Naive thymus-derived CD4-positive, alpha-beta T cell (primary cell): Measurements from ENCODE around the gene CHRNB2. TPM values are rescaled to one million over a fixed set of nuclear protein-coding genes. Genes with fewer than 3 reads are reported as not detected.

Source experiments
- ATAC-seq: fragments of 150-1000 bp; cut with Tn5 transposase; 2 replicates; pipeline ENCODE4 v1.10.0; 2021; ENCODE audit warnings: mild to moderate bottlenecking, moderate library complexity
- CTCF ChIA-PET: fragments of 350-600 bp; sonication (Branson Sonifier 250); formaldehyde crosslinking; loops from one replicate; lab custom pipeline; 2021; ENCODE audit warnings: antibody characterized with exemption; lab: Charles Lee
- POLR2A ChIA-PET: fragments of 350-600 bp; sonication (Branson Sonifier 250); formaldehyde crosslinking; loops from one replicate; lab custom pipeline; 2021; ENCODE audit warnings: antibody characterized with exemption, inconsistent platforms; lab: Charles Lee
- DNase-seq, 9 donors: peaks; one replicate each; pipeline versions ENCODE4 v3.0.0 to v3.0.0-alpha.2; 2020 to 2022; ENCODE audit warnings: mixed read lengths in 1 of 9
- H3K27ac ChIP-seq: one replicate; pipeline ENCODE4 v1.7.0; 2013; ENCODE audit warnings: mild to moderate bottlenecking, low read depth, low read length, moderate library complexity
- H3K27me3 ChIP-seq, 2 donors: one replicate each; pipeline ENCODE4 v1.7.0; 2013; ENCODE audit warnings: low read length in 2 of 2, mild to moderate bottlenecking in 2 of 2, moderate library complexity in 2 of 2; ENCODE audit not compliant: control insufficient read depth in 2 of 2, insufficient read depth in 2 of 2
- H3K36me3 ChIP-seq, 3 experiments: 1 replicate in 2 of 3; 2 replicates in 1 of 3; pipeline ENCODE4 v1.7.0; 2013; ENCODE audit warnings: low read length in 3 of 3, mild to moderate bottlenecking in 3 of 3, moderate library complexity in 1 of 3; ENCODE audit not compliant: insufficient read depth in 3 of 3, control insufficient read depth in 2 of 3
- H3K4me1 ChIP-seq, 2 donors: one replicate each; pipeline ENCODE4 v1.7.0; 2013; ENCODE audit warnings: low read length in 2 of 2, mild to moderate bottlenecking in 2 of 2, moderate library complexity in 1 of 2; ENCODE audit not compliant: control insufficient read depth in 2 of 2, insufficient read depth in 2 of 2
- H3K4me3 ChIP-seq: 2 replicates; pipeline ENCODE4 v1.7.0; 2013; ENCODE audit warnings: mild to moderate bottlenecking, low read length
- H3K9me3 ChIP-seq, 3 experiments: 1 replicate in 2 of 3; 2 replicates in 1 of 3; pipeline ENCODE4 v1.7.0; 2013; ENCODE audit warnings: low read length in 3 of 3; ENCODE audit not compliant: control insufficient read depth in 2 of 3
- H3K27ac Mint-ChIP-seq, 9 donors: one replicate each; pipeline ENCODE4 v1.8.0; 2020 to 2022; ENCODE audit warnings: mixed read lengths in 9 of 9, mild to moderate bottlenecking in 8 of 9, moderate library complexity in 5 of 9, inconsistent platforms in 2 of 9
- H3K27me3 Mint-ChIP-seq, 5 donors: one replicate each; pipeline ENCODE4 v1.8.0; 2021 to 2022; ENCODE audit warnings: mixed read lengths in 5 of 5, mild to moderate bottlenecking in 1 of 5
- H3K36me3 Mint-ChIP-seq, 5 donors: one replicate each; pipeline ENCODE4 v1.8.0; 2020 to 2022; ENCODE audit warnings: mixed read lengths in 5 of 5, mild to moderate bottlenecking in 3 of 5, inconsistent platforms in 1 of 5
- H3K4me1 Mint-ChIP-seq, 7 donors: one replicate each; pipeline ENCODE4 v1.8.0; 2020 to 2022; ENCODE audit warnings: mixed read lengths in 7 of 7, mild to moderate bottlenecking in 3 of 7, inconsistent platforms in 1 of 7
- H3K4me3 Mint-ChIP-seq, 10 donors: one replicate each; pipeline ENCODE4 v1.8.0; 2020 to 2022; ENCODE audit warnings: mild to moderate bottlenecking in 10 of 10, mixed read lengths in 10 of 10, moderate library complexity in 6 of 10, inconsistent platforms in 2 of 10
- H3K9me3 Mint-ChIP-seq, 11 donors: one replicate each; pipeline ENCODE4 v1.8.0; 2020 to 2022; ENCODE audit warnings: mixed read lengths in 11 of 11, mild to moderate bottlenecking in 4 of 11, inconsistent platforms in 1 of 11, moderate library complexity in 1 of 11
- intact Hi-C, 2 donors: fragments of 100-400 bp; cut with micrococcal nuclease; formaldehyde crosslinking; loops; one replicate each; pipeline ENCODE4 v1.15.1; 2023
- polyA plus RNA-seq, 2 donors: library from polyadenylated mRNA; unstranded; fragments of 300-500 nt; fragmentation: Illumina TruSeq; gene quantifications; one replicate each; pipeline ENCODE4 v1.2.3, GENCODE V29; 2021
- total RNA-seq, 6 experiments: library from RNA in 5 of 6; stranded (reverse) in 5 of 6; gene quantifications; 1 replicate in 5 of 6; 2 replicates in 1 of 6; pipeline ENCODE4 v1.2.3 and lab custom pipeline; 2021 to 2026

Gene CHRNB2
- total RNA-seq (not detected), polyA plus RNA-seq (not detected), total RNA-seq (lab: John Stamatoyannopoulos, UW) (not detected)

DNA sequence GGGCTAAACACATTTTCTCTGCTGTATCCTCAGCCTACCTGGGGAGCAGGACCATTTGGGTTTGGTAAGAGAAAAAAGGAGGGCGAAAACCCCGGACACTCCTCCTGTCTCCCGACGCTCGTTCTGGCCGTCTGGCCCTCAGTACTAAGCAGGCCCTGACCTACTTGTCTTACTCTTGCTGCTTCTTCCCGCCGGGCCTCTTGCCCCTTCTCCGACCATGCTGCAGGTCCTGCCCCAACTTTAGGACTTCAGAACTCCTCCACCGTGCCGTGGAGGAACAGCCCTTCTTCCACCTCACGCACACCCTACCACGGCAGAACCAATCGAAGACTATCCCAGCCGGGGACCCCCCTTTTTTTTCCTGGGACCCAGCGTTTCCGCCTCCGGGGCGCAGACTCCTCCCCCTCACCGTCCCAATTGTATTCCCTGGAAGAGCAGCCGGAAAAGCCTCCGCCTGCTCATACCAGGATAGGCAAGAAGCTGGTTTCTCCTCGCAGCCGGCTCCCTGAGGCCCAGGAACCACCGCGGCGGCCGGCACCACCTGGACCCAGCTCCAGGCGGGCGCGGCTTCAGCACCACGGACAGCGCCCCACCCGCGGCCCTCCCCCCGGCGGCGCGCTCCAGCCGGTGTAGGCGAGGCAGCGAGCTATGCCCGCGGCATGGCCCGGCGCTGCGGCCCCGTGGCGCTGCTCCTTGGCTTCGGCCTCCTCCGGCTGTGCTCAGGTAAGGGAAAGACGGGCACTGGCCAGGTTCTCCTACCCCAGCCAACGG lies at the start of gene CHRNB2:
Gene CHRNB2, plus strand, starts transcription at position 393 of the 771 bp plus-strand sequence. Its CDS starts 267 bp downstream, at position 660.
- CTCF ChIA-PET, result interaction anchor here (0.6 kb wide), 1 partner anchor 8 kb away, joined by 3 read pairs; no protein-coding TSS in a partner anchor
- Mint-ChIP-seq H3K4me3 (peak within 1 kb of the TSS in 7 of 10 donors; percentile 9 to 68 (median 43)), H3K27ac (peak within 1 kb of the TSS in 2 of 9 donors; percentile 27 to 65), H3K4me1 (peaks cover 0 to 9% (median 5%) of the 10 kb centered on the region in 7 donors), H3K9me3 (peaks cover 0 to 2% (median 0%) of the 10 kb centered on the region in 11 donors), H3K36me3 (no peaks in the 10 kb centered on the region), H3K27me3 (peaks cover 15 to 48% (median 24%) of the 10 kb centered on the region in 5 donors)
- Histone ChIP-seq H3K4me3 (no peak within 1 kb of the TSS), H3K27ac (no peak within 1 kb of the TSS), H3K9me3 (no peaks in the 10 kb centered on the region), H3K36me3 (no peaks in the 10 kb centered on the region), H3K27me3 (peaks cover 0 to 14% of the 10 kb centered on the region in 2 donors), H3K4me1 (peaks cover 3 to 9% of the 10 kb centered on the region in 2 donors)
- POLR2A ChIA-PET, result interaction anchor here (1.2 kb wide), 1 partner anchor 8 kb away, joined by 3 read pairs; no protein-coding TSS in a partner anchor
- DNase-seq, result peak; percentile 55 to 92 (median 71)
- peak; percentile 97 for ATAC-seq
- intact Hi-C loops, result loop anchor here in 1 of 2 donors (1.0 kb wide), 1 partner anchor 8 kb away; no protein-coding TSS in a partner anchor

GRCh38 chr1:154519591-154519991 lies 48.0 kb upstream of the CHRNB2 start:
- no peak overlapping the region for H3K27ac Mint-ChIP-seq

GRCh38 chr1:154520333-154520732 lies 47.2 kb upstream of the CHRNB2 start:
- Histone ChIP-seq H3K4me3 (no peak overlapping the region), H3K9me3 (no peaks in the 10 kb centered on the region), H3K27ac (no peak overlapping the region), H3K27me3 (no peaks in the 10 kb centered on the region), H3K36me3 (no peaks in the 10 kb centered on the region), H3K4me1 (no peaks in the 10 kb centered on the region)
- ChIA-PET POLR2A (no interaction called here), CTCF (no interaction called here)
- ATAC-seq, result no peak
- intact Hi-C loops, result no loop called here
- Mint-ChIP-seq H3K4me1 (peaks cover 0 to 6% (median 0%) of the 10 kb centered on the region in 7 donors), H3K27me3 (peaks cover 0 to 46% (median 20%) of the 10 kb centered on the region in 5 donors), H3K9me3 (peaks cover 0 to 1% (median 0%) of the 10 kb centered on the region in 11 donors), H3K36me3 (no peaks in the 10 kb centered on the region), H3K27ac (no peak overlapping the region), H3K4me3 (no peak overlapping the region)
- no peak for DNase-seq

More at GRCh38 chr1:154519591-154519991, 48.0 kb upstream of the CHRNB2 start:
- no peak for DNase-seq
- intact Hi-C loops, result no loop called here
- H3K36me3 Mint-ChIP-seq, result no peaks in the 10 kb centered on the region
- no peak overlapping the region for H3K4me3 Mint-ChIP-seq
- Histone ChIP-seq H3K4me1 (no peaks in the 10 kb centered on the region), H3K4me3 (no peak overlapping the region), H3K27me3 (no peaks in the 10 kb centered on the region), H3K27ac (no peak overlapping the region), H3K9me3 (no peaks in the 10 kb centered on the region), H3K36me3 (no peaks in the 10 kb centered on the region)
- H3K4me1 Mint-ChIP-seq, result peaks cover 0 to 6% (median 0%) of the 10 kb centered on the region in 7 donors
- ATAC-seq, result no peak
- POLR2A ChIA-PET, result no interaction called here
- peaks cover 0 to 46% (median 20%) of the 10 kb centered on the region in 5 donors for H3K27me3 Mint-ChIP-seq
- H3K9me3 Mint-ChIP-seq, result no peaks in the 10 kb centered on the region
- CTCF ChIA-PET, result no interaction called here

- peaks cover 0 to 36% (median 11%) of the 10 kb centered on the region in 5 donors for H3K27me3 Mint-ChIP-seq
- Histone ChIP-seq H3K36me3 (no peaks in the 10 kb centered on the region), H3K9me3 (no peaks in the 10 kb centered on the region), H3K27ac (no peak overlapping the region), H3K4me3 (no peak overlapping the region), H3K27me3 (no peaks in the 10 kb centered on the region), H3K4me1 (no peaks in the 10 kb centered on the region)
- intact Hi-C loops, result no loop called here
- ChIA-PET CTCF (no interaction called here), POLR2A (interaction anchor here (1.1 kb wide), 1 partner anchor 20 kb away, joined by 3 read pairs; no protein-coding TSS in a partner anchor)
- peaks cover 0 to 1% (median 0%) of the 10 kb centered on the region in 11 donors for H3K9me3 Mint-ChIP-seq
- no peak overlapping the region for H3K27ac Mint-ChIP-seq
- no peaks in the 10 kb centered on the region for H3K36me3 Mint-ChIP-seq
- no peak for DNase-seq
- H3K4me1 Mint-ChIP-seq, result peaks cover 0 to 6% (median 0%) of the 10 kb centered on the region in 7 donors
- no peak for ATAC-seq
- no peak overlapping the region for H3K4me3 Mint-ChIP-seq
Observed at GRCh38 chr1:154521695-154522094, 45.9 kb upstream of the CHRNB2 start.

GRCh38 chr1:154524881-154525280 lies 42.7 kb upstream of the CHRNB2 start:
- ChIA-PET CTCF (interaction anchor here (0.6 kb wide), 1 partner anchor 14 kb away, joined by 3 read pairs; no protein-coding TSS in a partner anchor), POLR2A (no interaction called here)
- H3K36me3 ChIP-seq, result no peaks in the 10 kb centered on the region
- no peak overlapping the region for H3K27ac ChIP-seq
- Mint-ChIP-seq H3K27ac (no peak overlapping the region), H3K9me3 (peaks cover 0 to 1% (median 0%) of the 10 kb centered on the region in 11 donors), H3K27me3 (peaks cover 0 to 30% (median 7%) of the 10 kb centered on the region in 5 donors), H3K4me3 (no peak overlapping the region), H3K4me1 (no peaks in the 10 kb centered on the region), H3K36me3 (no peaks in the 10 kb centered on the region)
- H3K4me3 ChIP-seq, result no peak overlapping the region
- DNase-seq (no peak), ATAC-seq (no peak)
- no peaks in the 10 kb centered on the region for H3K27me3 ChIP-seq
- no peaks in the 10 kb centered on the region for H3K4me1 ChIP-seq
- intact Hi-C loops, result no loop called here
- H3K9me3 ChIP-seq, result no peaks in the 10 kb centered on the region

DNA sequence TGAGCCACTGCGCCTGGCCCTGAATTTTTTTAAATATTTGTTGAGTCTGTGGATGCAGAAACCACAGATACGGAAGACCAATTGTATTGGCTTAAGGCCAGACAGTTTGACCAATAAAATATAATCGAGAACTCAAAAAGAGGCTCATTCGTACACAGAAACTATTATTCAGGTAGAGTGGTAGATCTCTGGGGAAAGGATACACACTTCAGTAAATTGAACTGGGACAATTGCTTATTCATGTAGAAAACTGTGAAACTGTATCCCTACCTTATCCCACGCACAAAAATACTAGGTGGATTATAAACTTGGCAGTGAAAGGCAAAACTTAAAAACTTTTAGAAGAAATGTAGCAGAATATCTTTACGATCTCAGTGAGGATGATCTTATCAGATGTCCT lies 40.4 kb upstream of the CHRNB2 start:
- Histone ChIP-seq H3K27me3 (no peaks in the 10 kb centered on the region), H3K27ac (no peak overlapping the region), H3K9me3 (no peaks in the 10 kb centered on the region), H3K4me3 (no peak overlapping the region), H3K36me3 (no peaks in the 10 kb centered on the region), H3K4me1 (no peaks in the 10 kb centered on the region)
- no peak overlapping the region for H3K27ac Mint-ChIP-seq
- DNase-seq, result no peak
- no peaks in the 10 kb centered on the region for H3K4me1 Mint-ChIP-seq
- H3K36me3 Mint-ChIP-seq, result no peaks in the 10 kb centered on the region
- peaks cover 0 to 27% (median 7%) of the 10 kb centered on the region in 5 donors for H3K27me3 Mint-ChIP-seq
- ChIA-PET POLR2A (no interaction called here), CTCF (no interaction called here)
- intact Hi-C loops, result no loop called here
- ATAC-seq, result no peak
- H3K9me3 Mint-ChIP-seq, result peaks cover 0 to 1% (median 0%) of the 10 kb centered on the region in 11 donors
- H3K4me3 Mint-ChIP-seq, result no peak overlapping the region
